ENCODE measurements around the gene TSPAN5. TPM values are rescaled to one million over a fixed set of nuclear protein-coding genes. Genes with fewer than 3 reads are reported as not detected.
A peak's percentile ranks its signal among the peaks of the same experiment; 100 is the strongest.

TSPAN5 gene
- total and polyA plus RNA-seq, 4 donors, result 2.6 to 9.9 (median 8.6) TPM

- 94 to 95% methylated on average over 6 of the region's 6 CpGs for WGBS, 2 donors
- H3K27me3 ChIP-seq (ENCODE audit: control insufficient read depth in 1 of 2, insufficient read depth in 2 of 2, low read length in 1 of 2), result no peaks in the 10 kb centered on the region
- no peaks in the 10 kb centered on the region for H3K4me1 ChIP-seq (ENCODE audit: control insufficient read depth in 1 of 2, insufficient read depth in 2 of 2, low read length in 2 of 2)
- no peak overlapping the region for H3K27ac ChIP-seq (ENCODE audit: low read depth in 1 of 2, low read length in 2 of 2)
- no peak overlapping the region for H3K4me3 ChIP-seq (ENCODE audit: low read length in 2 of 2)
- no peaks in the 10 kb centered on the region for H3K9me3 ChIP-seq (ENCODE audit: control insufficient read depth, low read length)
- H3K36me3 ChIP-seq (ENCODE audit: control insufficient read depth in 1 of 2, insufficient read depth in 2 of 2, low read length in 1 of 2), result no peaks in the 10 kb centered on the region
- DNase-seq (no peak), ATAC-seq (ENCODE audit: low FRiP score) (no peak)
- intact Hi-C loops (cut with DNase I), result no loop called here
Observed at GRCh38 chr4:98498774-98499173, 159.6 kb downstream of the TSPAN5 start.

GRCh38 chr4:98496152-98496845 lies 162.1 kb downstream of the TSPAN5 start:
- Histone ChIP-seq H3K27me3 (ENCODE audit: control insufficient read depth in 1 of 2, insufficient read depth in 2 of 2, low read length in 1 of 2) (no peaks in the 10 kb centered on the region), H3K4me3 (ENCODE audit: low read length in 2 of 2) (no peak overlapping the region), H3K4me1 (ENCODE audit: control insufficient read depth in 1 of 2, insufficient read depth in 2 of 2, low read length in 2 of 2) (peaks cover 0 to 1% of the 10 kb centered on the region in 2 donors), H3K36me3 (ENCODE audit: control insufficient read depth in 1 of 2, insufficient read depth in 2 of 2, low read length in 1 of 2) (no peaks in the 10 kb centered on the region), H3K9me3 (ENCODE audit: control insufficient read depth, low read length) (no peaks in the 10 kb centered on the region), H3K27ac (ENCODE audit: low read depth in 1 of 2, low read length in 2 of 2) (no peak overlapping the region)
- intact Hi-C loops (cut with DNase I), result no loop called here
- DNase-seq (no peak), ATAC-seq (ENCODE audit: low FRiP score) (no peak)
- 90 to 91% methylated on average over 7 of the region's 7 CpGs for WGBS, 2 donors

- intact Hi-C loops (cut with DNase I), result no loop called here
- 85% methylated on average over 4 of the region's 4 CpGs for WGBS, 2 donors
- no peak for DNase-seq
- no peak overlapping the region for H3K27ac ChIP-seq (ENCODE audit: low read depth in 1 of 2, low read length in 2 of 2)
- H3K36me3 ChIP-seq (ENCODE audit: control insufficient read depth in 1 of 2, insufficient read depth in 2 of 2, low read length in 1 of 2), result no peaks in the 10 kb centered on the region
- no peaks in the 10 kb centered on the region for H3K27me3 ChIP-seq (ENCODE audit: control insufficient read depth in 1 of 2, insufficient read depth in 2 of 2, low read length in 1 of 2)
- no peak for ATAC-seq (ENCODE audit: low FRiP score)
- no peaks in the 10 kb centered on the region for H3K9me3 ChIP-seq (ENCODE audit: control insufficient read depth, low read length)
- H3K4me1 ChIP-seq (ENCODE audit: control insufficient read depth in 1 of 2, insufficient read depth in 2 of 2, low read length in 2 of 2), result peaks cover 0 to 1% of the 10 kb centered on the region in 2 donors
- no peak overlapping the region for H3K4me3 ChIP-seq (ENCODE audit: low read length in 2 of 2)
Observed at GRCh38 chr4:98493296-98493695, 165.1 kb downstream of the TSPAN5 start.

- peak in 1 of 2 donors; percentile 57 for DNase-seq
- ATAC-seq (ENCODE audit: low FRiP score), result no peak
- intact Hi-C loops (cut with DNase I), result no loop called here
- peaks cover 0 to 1% of the 10 kb centered on the region in 2 donors for H3K4me1 ChIP-seq (ENCODE audit: control insufficient read depth in 1 of 2, insufficient read depth in 2 of 2, low read length in 2 of 2)
- no peak overlapping the region for H3K27ac ChIP-seq (ENCODE audit: low read depth in 1 of 2, low read length in 2 of 2)
- no peak overlapping the region for H3K4me3 ChIP-seq (ENCODE audit: low read length in 2 of 2)
- H3K9me3 ChIP-seq (ENCODE audit: control insufficient read depth, low read length), result no peaks in the 10 kb centered on the region
- H3K36me3 ChIP-seq (ENCODE audit: control insufficient read depth in 1 of 2, insufficient read depth in 2 of 2, low read length in 1 of 2), result no peaks in the 10 kb centered on the region
- 83% methylated on average over 7 of the region's 7 CpGs for WGBS, 2 donors
- H3K27me3 ChIP-seq (ENCODE audit: control insufficient read depth in 1 of 2, insufficient read depth in 2 of 2, low read length in 1 of 2), result no peaks in the 10 kb centered on the region
Observed at GRCh38 chr4:98491899-98492559, 166.4 kb downstream of the TSPAN5 start.

GRCh38 chr4:98490251-98490650 lies 168.2 kb downstream of the TSPAN5 start:
- H3K4me1 ChIP-seq (ENCODE audit: control insufficient read depth in 1 of 2, insufficient read depth in 2 of 2, low read length in 2 of 2), result peaks cover 0 to 1% of the 10 kb centered on the region in 2 donors
- ATAC-seq (ENCODE audit: low FRiP score) (no peak), DNase-seq (no peak)
- no peaks in the 10 kb centered on the region for H3K36me3 ChIP-seq (ENCODE audit: control insufficient read depth in 1 of 2, insufficient read depth in 2 of 2, low read length in 1 of 2)
- no peak overlapping the region for H3K4me3 ChIP-seq (ENCODE audit: low read length in 2 of 2)
- H3K9me3 ChIP-seq (ENCODE audit: control insufficient read depth, low read length), result no peaks in the 10 kb centered on the region
- no peak overlapping the region for H3K27ac ChIP-seq (ENCODE audit: low read depth in 1 of 2, low read length in 2 of 2)
- intact Hi-C loops (cut with DNase I), result no loop called here
- WGBS, 2 donors, result 97 to 98% methylated on average over 3 of the region's 3 CpGs
- no peaks in the 10 kb centered on the region for H3K27me3 ChIP-seq (ENCODE audit: control insufficient read depth in 1 of 2, insufficient read depth in 2 of 2, low read length in 1 of 2)

GRCh38 chr4:98485816-98486345 lies 172.5 kb downstream of the TSPAN5 start:
- ATAC-seq (ENCODE audit: low FRiP score) (no peak), DNase-seq (no peak)
- Histone ChIP-seq H3K4me3 (ENCODE audit: low read length in 2 of 2) (no peak overlapping the region), H3K36me3 (ENCODE audit: control insufficient read depth in 1 of 2, insufficient read depth in 2 of 2, low read length in 1 of 2) (no peaks in the 10 kb centered on the region), H3K9me3 (ENCODE audit: control insufficient read depth, low read length) (no peaks in the 10 kb centered on the region), H3K27ac (ENCODE audit: low read depth in 1 of 2, low read length in 2 of 2) (no peak overlapping the region), H3K4me1 (ENCODE audit: control insufficient read depth in 1 of 2, insufficient read depth in 2 of 2, low read length in 2 of 2) (peaks cover 0 to 4% of the 10 kb centered on the region in 2 donors), H3K27me3 (ENCODE audit: control insufficient read depth in 1 of 2, insufficient read depth in 2 of 2, low read length in 1 of 2) (no peaks in the 10 kb centered on the region)
- 87 to 94% methylated on average over 7 of the region's 7 CpGs for WGBS, 2 donors
- intact Hi-C loops (cut with DNase I), result no loop called here

- no peaks in the 10 kb centered on the region for H3K27me3 ChIP-seq (ENCODE audit: control insufficient read depth in 1 of 2, insufficient read depth in 2 of 2, low read length in 1 of 2)
- H3K27ac ChIP-seq (ENCODE audit: low read depth in 1 of 2, low read length in 2 of 2), result no peak overlapping the region
- WGBS, 2 donors, result 57 to 79% methylated on average over 3 of the region's 3 CpGs
- H3K4me1 ChIP-seq (ENCODE audit: control insufficient read depth in 1 of 2, insufficient read depth in 2 of 2, low read length in 2 of 2), result peaks cover 0 to 4% of the 10 kb centered on the region in 2 donors
- no peak overlapping the region for H3K4me3 ChIP-seq (ENCODE audit: low read length in 2 of 2)
- no peak for ATAC-seq (ENCODE audit: low FRiP score)
- H3K9me3 ChIP-seq (ENCODE audit: control insufficient read depth, low read length), result no peaks in the 10 kb centered on the region
- intact Hi-C loops (cut with DNase I), result no loop called here
- no peaks in the 10 kb centered on the region for H3K36me3 ChIP-seq (ENCODE audit: control insufficient read depth in 1 of 2, insufficient read depth in 2 of 2, low read length in 1 of 2)
- DNase-seq, result no peak
Observed at GRCh38 chr4:98484031-98484430, 174.4 kb downstream of the TSPAN5 start.

GRCh38 chr4:98482847-98483806 lies 175.3 kb downstream of the TSPAN5 start:
- H3K9me3 ChIP-seq (ENCODE audit: control insufficient read depth, low read length), result no peaks in the 10 kb centered on the region
- WGBS, 2 donors, result 92 to 95% methylated on average over 10 of the region's 10 CpGs
- DNase-seq (no peak), ATAC-seq (ENCODE audit: low FRiP score) (no peak)
- no peak overlapping the region for H3K27ac ChIP-seq (ENCODE audit: low read depth in 1 of 2, low read length in 2 of 2)
- H3K36me3 ChIP-seq (ENCODE audit: control insufficient read depth in 1 of 2, insufficient read depth in 2 of 2, low read length in 1 of 2), result no peaks in the 10 kb centered on the region
- intact Hi-C loops (cut with DNase I), result no loop called here
- H3K27me3 ChIP-seq (ENCODE audit: control insufficient read depth in 1 of 2, insufficient read depth in 2 of 2, low read length in 1 of 2), result no peaks in the 10 kb centered on the region
- peaks cover 0 to 4% of the 10 kb centered on the region in 2 donors for H3K4me1 ChIP-seq (ENCODE audit: control insufficient read depth in 1 of 2, insufficient read depth in 2 of 2, low read length in 2 of 2)
- no peak overlapping the region for H3K4me3 ChIP-seq (ENCODE audit: low read length in 2 of 2)

Measured in aorta (tissue), 5 donors.